Measurements from ENCODE around the gene GABBR2. TPM values are rescaled to one million over a fixed set of nuclear protein-coding genes. Genes with fewer than 3 reads are reported as not detected.

GABBR2 gene
- polyA plus RNA-seq, 1 of the 3 experiments (the other 2 are of a cell fraction): not detected

DNA sequence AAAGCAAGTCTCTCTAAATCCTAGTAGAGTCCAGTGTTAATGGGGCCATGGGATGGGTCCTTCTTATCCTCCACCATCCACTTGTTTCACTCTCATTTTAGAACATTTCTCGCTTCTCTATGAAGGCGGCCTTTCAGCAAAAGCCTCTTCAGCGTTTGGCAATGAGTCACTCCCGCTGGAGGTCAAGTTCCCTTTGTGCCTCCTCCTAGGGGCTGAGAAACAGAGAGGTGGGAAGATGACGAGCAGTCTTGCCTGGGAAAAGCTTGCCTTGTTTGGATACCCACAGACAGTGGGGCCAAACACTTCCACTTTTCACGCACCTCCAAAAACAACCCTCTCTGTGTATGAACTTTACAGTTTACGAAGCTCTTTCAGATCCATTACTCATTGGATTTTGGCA is 168.8 kb downstream of the GABBR2 start:
- POLR2A ChIA-PET: no interaction called here
- Histone ChIP-seq H3K4me3 (ENCODE audit: low read depth in 2 of 2, low read length in 1 of 2) (no peak overlapping the region), H3K9me3 (no peaks in the 10 kb centered on the region), H3K4me2 (no peak overlapping the region), H3K9me2 (no peaks in the 10 kb centered on the region), H3K4me1 (ENCODE audit: control insufficient read depth in 1 of 2, insufficient read depth in 2 of 2, low read depth in 1 of 2, low read length in 1 of 2) (peaks cover 0 to 6% of the 10 kb centered on the region in 2 experiments; a peak in 1 of 4 replicates), H3K79me2 (ENCODE audit: insufficient read depth) (no peaks in the 10 kb centered on the region), H4K20me1 (ENCODE audit: insufficient read depth) (no peaks in the 10 kb centered on the region), H2AFZ (ENCODE audit: low read depth) (no peak overlapping the region), H3K27ac (ENCODE audit: low read depth in 2 of 2, low read length in 1 of 2) (no peak overlapping the region), H3K27me3 (ENCODE audit: insufficient read depth) (no peaks in the 10 kb centered on the region), H3F3A (replicated peaks; ENCODE audit: insufficient read depth) (no peaks in the 10 kb centered on the region), H3K9ac (no peak overlapping the region), H3K36me3 (replicated peaks in 1 of 2; ENCODE audit: control insufficient read depth in 1 of 2, insufficient read depth in 2 of 2, low read length in 1 of 2) (no peaks in the 10 kb centered on the region)
- DNase-seq: no peak
- CTCF ChIA-PET: no interaction called here
- TF ChIP-seq CTCF (IDR thresholded peaks at IDR 0.05) (no peak), FOXM1 (IDR thresholded peaks at IDR 0.05; ENCODE audit: low read depth) (no peak), NFIC (IDR thresholded peaks at IDR 0.05; ENCODE audit: borderline replicate concordance) (no peak), MEF2A (IDR thresholded peaks at IDR 0.05; ENCODE audit: borderline replicate concordance, low read depth) (no peak), MXI1 (IDR thresholded peaks at IDR 0.05; ENCODE audit: low read depth, low read length) (no peak), SIN3A (IDR thresholded peaks at IDR 0.05; ENCODE audit: borderline replicate concordance, low read depth, low read length) (no peak), RXRA (IDR thresholded peaks at IDR 0.05; ENCODE audit: borderline replicate concordance, low read depth) (no peak), GABPA (IDR thresholded peaks at IDR 0.05; ENCODE audit: low read depth) (no peak), RAD21 (IDR thresholded peaks at IDR 0.05; ENCODE audit: low read length) (no peak), PBX3 (IDR thresholded peaks at IDR 0.05) (no peak), USF1 (IDR thresholded peaks at IDR 0.05; ENCODE audit: borderline replicate concordance, low read depth) (no peak), SMC3 (IDR thresholded peaks at IDR 0.05; ENCODE audit: low read depth, low read length) (no peak), JUND (IDR thresholded peaks at IDR 0.05) (no peak), FOSL2 (IDR thresholded peaks at IDR 0.05; ENCODE audit: borderline replicate concordance, low read depth) (no peak), RFX5 (IDR thresholded peaks at IDR 0.05; ENCODE audit: low read length) (no peak)
- WGBS (ENCODE audit: low lambda C conversion rate): 72% methylated on average over 7 of the region's 7 CpGs

- Histone ChIP-seq H4K20me1 (ENCODE audit: insufficient read depth) (no peaks in the 10 kb centered on the region), H3K27me3 (ENCODE audit: insufficient read depth) (no peaks in the 10 kb centered on the region), H2AFZ (ENCODE audit: low read depth) (no peak overlapping the region), H3K36me3 (replicated peaks in 1 of 2; ENCODE audit: control insufficient read depth in 1 of 2, insufficient read depth in 2 of 2, low read length in 1 of 2) (no peaks in the 10 kb centered on the region), H3K27ac (ENCODE audit: low read depth in 2 of 2, low read length in 1 of 2) (no peak overlapping the region), H3F3A (replicated peaks; ENCODE audit: insufficient read depth) (no peaks in the 10 kb centered on the region), H3K9me2 (no peaks in the 10 kb centered on the region), H3K4me3 (ENCODE audit: low read depth in 2 of 2, low read length in 1 of 2) (no peak overlapping the region), H3K4me1 (ENCODE audit: control insufficient read depth in 1 of 2, insufficient read depth in 2 of 2, low read depth in 1 of 2, low read length in 1 of 2) (peaks cover 0 to 6% of the 10 kb centered on the region in 2 experiments; a peak in 1 of 4 replicates), H3K4me2 (no peak overlapping the region), H3K9me3 (no peaks in the 10 kb centered on the region), H3K79me2 (ENCODE audit: insufficient read depth) (no peaks in the 10 kb centered on the region), H3K9ac (no peak overlapping the region)
- POLR2A ChIA-PET: no interaction called here
- CTCF ChIA-PET: interaction anchor here (1.3 kb wide), 1 partner anchor 15 kb away, joined by 3 read pairs; no protein-coding TSS in a partner anchor
- peak; percentile 59 for DNase-seq
- WGBS (ENCODE audit: low lambda C conversion rate): 13% methylated on average over 10 of the region's 10 CpGs
- TF ChIP-seq GABPA (IDR thresholded peaks at IDR 0.05; ENCODE audit: low read depth) (no peak), YY1 (IDR thresholded peaks at IDR 0.05; ENCODE audit: low read depth) (no peak), ELF1 (IDR thresholded peaks at IDR 0.05) (no peak), REST (IDR thresholded peaks at IDR 0.05; ENCODE audit: low read depth, low read length) (no peak), NFIC (IDR thresholded peaks at IDR 0.05; ENCODE audit: borderline replicate concordance) (peak; percentile 22; the same call in 1 of the 2 replicates), USF1 (IDR thresholded peaks at IDR 0.05; ENCODE audit: borderline replicate concordance, low read depth) (no peak)
- TF ChIP-seq, protein P1, sequence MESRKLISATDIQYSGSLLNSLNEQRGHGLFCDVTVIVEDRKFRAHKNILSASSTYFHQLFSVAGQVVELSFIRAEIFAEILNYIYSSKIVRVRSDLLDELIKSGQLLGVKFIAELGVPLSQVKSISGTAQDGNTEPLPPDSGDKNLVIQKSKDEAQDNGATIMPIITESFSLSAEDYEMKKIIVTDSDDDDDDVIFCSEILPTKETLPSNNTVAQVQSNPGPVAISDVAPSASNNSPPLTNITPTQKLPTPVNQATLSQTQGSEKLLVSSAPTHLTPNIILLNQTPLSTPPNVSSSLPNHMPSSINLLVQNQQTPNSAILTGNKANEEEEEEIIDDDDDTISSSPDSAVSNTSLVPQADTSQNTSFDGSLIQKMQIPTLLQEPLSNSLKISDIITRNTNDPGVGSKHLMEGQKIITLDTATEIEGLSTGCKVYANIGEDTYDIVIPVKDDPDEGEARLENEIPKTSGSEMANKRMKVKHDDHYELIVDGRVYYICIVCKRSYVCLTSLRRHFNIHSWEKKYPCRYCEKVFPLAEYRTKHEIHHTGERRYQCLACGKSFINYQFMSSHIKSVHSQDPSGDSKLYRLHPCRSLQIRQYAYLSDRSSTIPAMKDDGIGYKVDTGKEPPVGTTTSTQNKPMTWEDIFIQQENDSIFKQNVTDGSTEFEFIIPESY (IDR thresholded peaks at IDR 0.05; ENCODE audit: borderline replicate concordance, low read depth): no peak
These were observed 170.1 kb downstream of the GABBR2 start for GRCh38 chr9:98538626-98539031.
